IMR-90 (cell line): ENCODE measurements around the gene RYR3. TPM values are rescaled to one million over a fixed set of nuclear protein-coding genes. Genes with fewer than 3 reads are reported as not detected.

ENCODE experiments used
- ATAC-seq: fragments of 200-7000 bp; cut with Tn5 transposase; 2 replicates; pipeline ENCODE4 v1.9.1; 2020; ENCODE audit warnings: low read depth, mild to moderate bottlenecking, moderate library complexity
- BruUV-seq: library from RNA; stranded (reverse); fragments of 400-500 nt; replicated peaks from 2 replicates; lab custom pipeline; 2021; lab: Mats Ljungman, UMichigan
- CTCF ChIA-PET: fragments of 300-600 bp; formaldehyde crosslinking; extraction: SDS; loops from one replicate; lab custom pipeline; 2021; ENCODE audit warnings: antibody characterized with exemption; lab: Yijun Ruan, JAX
- POLR2A ChIA-PET: fragments of 300-600 bp; sonication (Branson Sonifier 250); formaldehyde crosslinking; loops from one replicate; lab custom pipeline; 2022; ENCODE audit warnings: antibody characterized with exemption; ENCODE audit not compliant: unreplicated experiment; lab: Charles Lee
- DNase-seq: peaks from one replicate; pipeline ENCODE4 v3.0.0; 2013
- H2AFZ ChIP-seq: replicated peaks from 2 replicates; pipeline ENCODE3; 2013; ENCODE audit warnings: low read length, mild to moderate bottlenecking; ENCODE audit not compliant: poor library complexity
- H2AK5ac ChIP-seq: 2 replicates; pipeline ENCODE4 v1.6.1; 2013; ENCODE audit warnings: low read depth, low read length, inconsistent platforms
- H2AK9ac ChIP-seq: replicated peaks from 2 replicates; pipeline ENCODE3; 2013; ENCODE audit warnings: mild to moderate bottlenecking, low read depth, low read length, moderate library complexity; ENCODE audit not compliant: poor library complexity
- H2BK120ac ChIP-seq: 2 replicates; pipeline ENCODE4 v1.6.1; 2013; ENCODE audit warnings: low read depth, low read length, inconsistent platforms
- H2BK15ac ChIP-seq: 3 replicates; pipeline ENCODE4 v1.6.1; 2013; ENCODE audit warnings: low read depth, low read length, inconsistent platforms
- H2BK20ac ChIP-seq: 2 replicates; pipeline ENCODE4 v1.6.1; 2013; ENCODE audit warnings: low read depth, mild to moderate bottlenecking, inconsistent platforms, low read length, moderate library complexity
- H2BK5ac ChIP-seq: 2 replicates; pipeline ENCODE4 v1.6.1; 2013; ENCODE audit warnings: mild to moderate bottlenecking, low read depth, low read length, inconsistent platforms; ENCODE audit not compliant: poor library complexity, severe bottlenecking
- H3K14ac ChIP-seq: replicated peaks from 2 replicates; pipeline ENCODE4 v1.6.1; 2013; ENCODE audit warnings: low read depth, low read length, inconsistent platforms
- H3K18ac ChIP-seq: 2 replicates; pipeline ENCODE4 v1.6.1; 2013; ENCODE audit warnings: low read depth, low read length, control low read depth
- H3K23ac ChIP-seq: 2 replicates; pipeline ENCODE4 v1.6.1; 2013; ENCODE audit warnings: low read depth, low read length, inconsistent platforms
- H3K27ac ChIP-seq: 2 replicates; pipeline ENCODE4 v1.5.1; 2013; ENCODE audit warnings: mild to moderate bottlenecking, control low read depth, low read length; ENCODE audit not compliant: insufficient read depth
- H3K27me3 ChIP-seq: 2 replicates; pipeline ENCODE4 v1.6.1; 2013; ENCODE audit warnings: low read length; ENCODE audit not compliant: control insufficient read depth, insufficient read depth
- H3K36me3 ChIP-seq: 2 replicates; pipeline ENCODE4 v1.6.1; 2013; ENCODE audit warnings: low read length, mixed read lengths; ENCODE audit not compliant: control insufficient read depth, insufficient read depth
- H3K4ac ChIP-seq: 2 replicates; pipeline ENCODE4 v1.6.1; 2013; ENCODE audit warnings: low read depth, low read length, inconsistent platforms
- H3K4me1 ChIP-seq: 2 replicates; pipeline ENCODE4 v1.6.1; 2013; ENCODE audit warnings: low read length, mixed read lengths; ENCODE audit not compliant: control insufficient read depth, insufficient read depth
- H3K4me2 ChIP-seq: 2 replicates; pipeline ENCODE4 v1.6.1; 2013; ENCODE audit warnings: low read depth, mild to moderate bottlenecking, control low read depth, low read length, moderate library complexity
- H3K4me3 ChIP-seq: 2 replicates; pipeline ENCODE4 v1.5.1; 2013; ENCODE audit warnings: low read depth, mild to moderate bottlenecking, control low read depth, low read length, moderate library complexity; ENCODE audit not compliant: insufficient read depth
- H3K56ac ChIP-seq: 2 replicates; pipeline ENCODE4 v1.6.1; 2013; ENCODE audit warnings: low read length, inconsistent platforms; ENCODE audit not compliant: insufficient read depth; ENCODE audit errors: extremely low read depth
- H3K79me1 ChIP-seq, 2 experiments: 2 replicates each; pipeline ENCODE4 v1.6.1; 2013; ENCODE audit warnings: low read length in 2 of 2, inconsistent platforms in 1 of 2, low read depth in 1 of 2
- H3K9ac ChIP-seq: 2 replicates; pipeline ENCODE4 v1.6.1; 2013; ENCODE audit warnings: low read depth, low read length, control low read depth
- H3K9me1 ChIP-seq: 2 replicates; pipeline ENCODE4 v1.6.1; 2013; ENCODE audit warnings: low read length, inconsistent platforms; ENCODE audit not compliant: insufficient read depth
- H3K9me3 ChIP-seq: 2 replicates; pipeline ENCODE4 v1.6.1; 2013; ENCODE audit warnings: low read length; ENCODE audit not compliant: control insufficient read depth, insufficient read depth
- H4K20me1 ChIP-seq: 2 replicates; pipeline ENCODE4 v1.6.1; 2013; ENCODE audit warnings: low read length, inconsistent platforms; ENCODE audit not compliant: insufficient read depth
- H4K5ac ChIP-seq: 2 replicates; pipeline ENCODE4 v1.6.1; 2013; ENCODE audit warnings: mild to moderate bottlenecking, low read depth, low read length, control low read depth
- H4K8ac ChIP-seq, 2 experiments: 2 replicates each; pipeline ENCODE4 v1.6.1; 2013; ENCODE audit warnings: low read depth in 2 of 2, low read length in 2 of 2, control low read depth in 1 of 2, inconsistent platforms in 1 of 2
- H4K91ac ChIP-seq: 2 replicates; pipeline ENCODE4 v1.6.1; 2013; ENCODE audit warnings: low read depth, low read length, inconsistent platforms; ENCODE audit not compliant: insufficient read depth
- BHLHE40 ChIP-seq: fragments of 150-350 bp; IDR thresholded peaks from 2 replicates; pipeline ENCODE4 v1.6.1; 2016; ENCODE audit warnings: mild to moderate bottlenecking, low read depth, low read length
- MAFK ChIP-seq: IDR thresholded peaks from 2 replicates; pipeline ENCODE4 v1.6.1; 2012; ENCODE audit warnings: low read depth, low read length, improper control_type of control experiment
- MAZ ChIP-seq: IDR thresholded peaks from 2 replicates; pipeline ENCODE4 v1.6.1; 2012; ENCODE audit warnings: low read depth, mild to moderate bottlenecking, low read length, improper control_type of control experiment, moderate library complexity, borderline replicate concordance
- MXI1 ChIP-seq: IDR thresholded peaks from 2 replicates; pipeline ENCODE4 v1.6.1; 2012; ENCODE audit warnings: low read depth, mild to moderate bottlenecking, low read length, moderate library complexity, borderline replicate concordance
- POLR2A ChIP-seq: IDR thresholded peaks from 2 replicates; pipeline ENCODE4 v1.6.1; 2012; ENCODE audit warnings: mild to moderate bottlenecking, low read depth, low read length
- RFX5 ChIP-seq: IDR thresholded peaks from 2 replicates; pipeline ENCODE4 v1.8.0; 2012; ENCODE audit warnings: low read depth, mild to moderate bottlenecking, low read length, moderate library complexity
- USF2 ChIP-seq: fragments of 150-350 bp; IDR thresholded peaks from 2 replicates; pipeline ENCODE4 v1.6.1; 2017; ENCODE audit warnings: mild to moderate bottlenecking, antibody characterized with exemption, low read length, low read depth
- WGBS, 2 experiments: methylation state at CpG; one replicate each; pipeline versions ENCODE4 v1.1.5 to v1.1.7; 2013; ENCODE audit warnings: missing lambda C conversion rate in 2 of 2; ENCODE audit not compliant: insufficient read length in 1 of 2; ENCODE audit errors: extremely low coverage in 2 of 2; 5-methylcytosine and 5-hydroxymethylcytosine counted together
- dilution Hi-C: fragments of 300-500 bp; cut with HindIII; formaldehyde crosslinking; loops from one replicate; pipeline ENCODE4 v1.14.3; 2018; ENCODE audit warnings: low sequenced_read_pairs; ENCODE audit not compliant: unreplicated experiment
- in situ Hi-C: fragments of 300-500 bp; cut with MboI; formaldehyde crosslinking; loops from 3 replicates; pipeline ENCODE4 v1.14.3; 2019; ENCODE audit warnings: low sequenced_read_pairs, inconsistent platforms, mixed read lengths
- intact Hi-C: fragments of 100-400 bp; cut with micrococcal nuclease; formaldehyde crosslinking; loops from 2 replicates; pipeline ENCODE4 v1.10.0; 2022
- polyA plus RNA-seq, 3 experiments: library from polyadenylated mRNA; depleted of rRNA; stranded (reverse); fragments of >200 nt; gene quantifications; 2 replicates each; pipeline ENCODE4 v1.2.3, GENCODE V29; 2012; ENCODE audit warnings: low replicate concordance in 1 of 3
- total RNA-seq: library from RNA; depleted of rRNA; stranded (reverse); fragments of >200 nt; gene quantifications from 2 replicates; pipeline ENCODE4 v1.2.3, GENCODE V29; 2012
- TF ChIP-seq, protein P1 (sequence below): conservative IDR thresholded peaks from 2 replicates; pipeline ENCODE4 v1.5.1; 2012; ENCODE audit warnings: mild to moderate bottlenecking, low read depth, low read length, improper control_type of control experiment

The RYR3 gene
- total and polyA plus RNA-seq, 2 of the 4 experiments (the other 2 are of a cell fraction): 0.18 TPM; not detected in 1

- H3K27ac ChIP-seq: no peak overlapping the region
- no peak overlapping the region for H3K18ac ChIP-seq
- BruUV-seq: no TSS peak
- H2AFZ ChIP-seq: no peak overlapping the region
- H3K4ac ChIP-seq: no peak overlapping the region
- no peak overlapping the region for H3K9ac ChIP-seq
- H3K9me1 ChIP-seq: no peaks in the 10 kb centered on the region
- H2AK5ac ChIP-seq: no peak overlapping the region
- intact Hi-C loops: loop anchor here (10.0 kb wide), 1 partner anchor 698 kb away; no protein-coding TSS in a partner anchor
- no peaks in the 10 kb centered on the region for H3K36me3 ChIP-seq
- in situ Hi-C loops: no loop called here
- H4K91ac ChIP-seq: no peak overlapping the region
- no peak for ATAC-seq
- CTCF ChIA-PET: no interaction called here
- dilution Hi-C loops: no loop called here
- H3K27me3 ChIP-seq: peaks cover 10% of the 10 kb centered on the region
- H2AK9ac ChIP-seq: no peak overlapping the region
- TF ChIP-seq POLR2A (no peak), MAZ (no peak), MXI1 (no peak), USF2 (no peak), BHLHE40 (no peak), RFX5 (no peak), MAFK (no peak)
- TF ChIP-seq, protein P1, sequence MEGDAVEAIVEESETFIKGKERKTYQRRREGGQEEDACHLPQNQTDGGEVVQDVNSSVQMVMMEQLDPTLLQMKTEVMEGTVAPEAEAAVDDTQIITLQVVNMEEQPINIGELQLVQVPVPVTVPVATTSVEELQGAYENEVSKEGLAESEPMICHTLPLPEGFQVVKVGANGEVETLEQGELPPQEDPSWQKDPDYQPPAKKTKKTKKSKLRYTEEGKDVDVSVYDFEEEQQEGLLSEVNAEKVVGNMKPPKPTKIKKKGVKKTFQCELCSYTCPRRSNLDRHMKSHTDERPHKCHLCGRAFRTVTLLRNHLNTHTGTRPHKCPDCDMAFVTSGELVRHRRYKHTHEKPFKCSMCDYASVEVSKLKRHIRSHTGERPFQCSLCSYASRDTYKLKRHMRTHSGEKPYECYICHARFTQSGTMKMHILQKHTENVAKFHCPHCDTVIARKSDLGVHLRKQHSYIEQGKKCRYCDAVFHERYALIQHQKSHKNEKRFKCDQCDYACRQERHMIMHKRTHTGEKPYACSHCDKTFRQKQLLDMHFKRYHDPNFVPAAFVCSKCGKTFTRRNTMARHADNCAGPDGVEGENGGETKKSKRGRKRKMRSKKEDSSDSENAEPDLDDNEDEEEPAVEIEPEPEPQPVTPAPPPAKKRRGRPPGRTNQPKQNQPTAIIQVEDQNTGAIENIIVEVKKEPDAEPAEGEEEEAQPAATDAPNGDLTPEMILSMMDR: no peak
- no peak overlapping the region for H2BK20ac ChIP-seq
- no peaks in the 10 kb centered on the region for H4K20me1 ChIP-seq
- no peaks in the 10 kb centered on the region for H3K4me1 ChIP-seq
- H4K5ac ChIP-seq: no peak overlapping the region
- no peaks in the 10 kb centered on the region for H3K79me1 ChIP-seq
- POLR2A ChIA-PET: no interaction called here
- H3K4me2 ChIP-seq: no peak overlapping the region
- no peak overlapping the region for H2BK5ac ChIP-seq
- H3K23ac ChIP-seq: no peak overlapping the region
- DNase-seq: no peak
- H2BK120ac ChIP-seq: no peak overlapping the region
- no peak overlapping the region for H3K4me3 ChIP-seq
- H3K14ac ChIP-seq: no peak overlapping the region
- no peak overlapping the region for H3K56ac ChIP-seq
- no peak overlapping the region for H4K8ac ChIP-seq
- H3K9me3 ChIP-seq: no peaks in the 10 kb centered on the region
- no CpG with 5 or more reads among the region's 2 CpGs for WGBS, 2 experiments
- H2BK15ac ChIP-seq: no peak overlapping the region
Measured at GRCh38 chr15:33296856-33297255, 13.9 kb upstream of the RYR3 start.
